ENCODE results near the gene ZNF621.

DNA sequence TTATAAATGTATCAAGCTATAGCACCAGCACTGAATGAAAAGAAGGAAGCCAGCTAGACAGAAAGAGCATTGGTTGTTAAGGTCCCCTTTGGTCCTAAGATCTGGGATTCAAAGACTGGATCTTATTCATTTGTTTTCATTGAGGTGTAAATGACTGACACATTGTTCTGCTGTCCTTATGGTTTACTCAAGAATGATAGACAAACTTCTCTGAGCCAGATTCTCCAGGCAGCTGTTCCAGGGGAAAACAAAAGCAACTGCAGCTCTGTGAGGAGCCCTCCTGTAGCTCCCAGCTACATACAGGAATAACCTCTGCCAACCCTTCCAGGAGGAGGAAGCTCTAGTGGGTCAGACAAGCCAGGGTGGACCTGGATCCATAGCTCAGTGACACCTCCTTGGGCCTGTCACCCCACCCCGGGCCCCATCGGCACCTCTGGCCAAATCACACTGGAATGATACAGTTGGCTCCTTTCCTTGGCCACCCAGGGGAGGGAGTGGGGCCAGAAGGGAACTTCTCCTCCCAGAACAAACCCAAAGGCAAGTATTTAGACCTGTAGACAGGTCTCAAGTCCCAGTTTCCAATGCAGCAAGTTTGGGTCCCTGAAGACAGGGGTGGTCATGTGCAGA lies 57.8 kb downstream of the ZNF621 start:
- TF ChIP-seq RBBP5 (IDR thresholded peaks at IDR 0.05; ENCODE audit: borderline replicate concordance, insufficient read depth, low read length, poor library complexity, severe bottlenecking) (no peak), STAG1 (CRISPR knock-in tag; IDR thresholded peaks at IDR 0.05; ENCODE audit: borderline replicate concordance) (no peak), HDAC2 (IDR thresholded peaks at IDR 0.05) (no peak), SRF (CRISPR knock-in tag; IDR thresholded peaks at IDR 0.05) (no peak), ZNF217 (CRISPR knock-in tag; IDR thresholded peaks at IDR 0.05) (no peak), NFRKB (IDR thresholded peaks at IDR 0.05; ENCODE audit: low read depth) (no peak), ZNF224 (CRISPR knock-in tag; IDR thresholded peaks at IDR 0.05) (no peak), HNRNPLL (IDR thresholded peaks at IDR 0.05; ENCODE audit: low read depth, low read length, poor library complexity, severe bottlenecking) (no peak), SIX5 (IDR thresholded peaks at IDR 0.05; ENCODE audit: borderline replicate concordance in 1 of 2, insufficient read depth in 1 of 2, low read depth in 1 of 2, low read length in 2 of 2) (no peak), U2AF1 (optimal IDR thresholded peaks at IDR 0.05; ENCODE audit: low read depth, low read length) (no peak), CBX8 (IDR thresholded peaks at IDR 0.05; ENCODE audit: borderline replicate concordance, extremely low read depth, low read depth, low read length, poor library complexity, severe bottlenecking) (no peak)
- TF ChIP-seq, protein P1, sequence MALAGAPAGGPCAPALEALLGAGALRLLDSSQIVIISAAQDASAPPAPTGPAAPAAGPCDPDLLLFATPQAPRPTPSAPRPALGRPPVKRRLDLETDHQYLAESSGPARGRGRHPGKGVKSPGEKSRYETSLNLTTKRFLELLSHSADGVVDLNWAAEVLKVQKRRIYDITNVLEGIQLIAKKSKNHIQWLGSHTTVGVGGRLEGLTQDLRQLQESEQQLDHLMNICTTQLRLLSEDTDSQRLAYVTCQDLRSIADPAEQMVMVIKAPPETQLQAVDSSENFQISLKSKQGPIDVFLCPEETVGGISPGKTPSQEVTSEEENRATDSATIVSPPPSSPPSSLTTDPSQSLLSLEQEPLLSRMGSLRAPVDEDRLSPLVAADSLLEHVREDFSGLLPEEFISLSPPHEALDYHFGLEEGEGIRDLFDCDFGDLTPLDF (CRISPR knock-in tag; IDR thresholded peaks at IDR 0.05) = no peak
